Caki2 (cell line): Measurements from ENCODE around the gene ULBP2. TPM values are rescaled to one million over a fixed set of nuclear protein-coding genes. Genes with fewer than 3 reads are reported as not detected.
"Not testable (repeated sequence)": the region's sequence is repeated elsewhere in the genome, so short reads cannot be mapped to it uniquely, and the experiment has no call there.

ENCODE experiments used
- DNase-seq: peaks from one replicate; pipeline ENCODE4 v3.0.0-alpha.2; 2015; ENCODE audit warnings: low read depth
- in situ Hi-C: cut with HindIII; loops from 2 replicates; pipeline ENCODE4 v1.10.0; 2016; ENCODE audit warnings: low sequenced_read_pairs, low pct_unique_long_range_greater_than_20kb, mixed read lengths
- total RNA-seq: library from RNA; depleted of rRNA; stranded (reverse); fragments of >200 nt; shearing (Covaris generic); gene quantifications from 2 replicates; pipeline ENCODE4 v1.2.3, GENCODE V29; 2014; ENCODE audit warnings: low replicate concordance; rRNA removed

ULBP2 gene
- total RNA-seq, 1 experiment from 2014 or later: 8.8 TPM

DNA sequence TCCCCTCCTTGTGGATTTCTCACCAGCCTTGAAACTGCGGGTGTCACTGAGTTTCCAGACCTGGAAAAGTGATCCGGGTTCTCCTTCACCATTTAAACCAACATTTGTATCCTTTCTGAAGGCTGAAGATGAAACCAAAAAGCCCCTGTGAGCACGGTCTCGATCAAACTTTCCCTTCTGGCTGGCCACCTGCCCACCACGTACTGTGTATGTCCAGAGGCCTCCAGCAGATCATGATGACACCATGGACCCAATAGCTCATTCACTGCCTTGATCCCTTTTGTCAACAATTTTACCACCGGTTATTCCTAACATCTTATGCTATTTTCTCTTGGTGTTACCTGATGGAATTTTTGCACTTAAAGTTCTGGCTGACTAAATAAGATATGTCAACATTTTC is 37.5 kb downstream of the ULBP2 start:
- in situ Hi-C loops: no loop called here
- DNase-seq: no peak

DNA sequence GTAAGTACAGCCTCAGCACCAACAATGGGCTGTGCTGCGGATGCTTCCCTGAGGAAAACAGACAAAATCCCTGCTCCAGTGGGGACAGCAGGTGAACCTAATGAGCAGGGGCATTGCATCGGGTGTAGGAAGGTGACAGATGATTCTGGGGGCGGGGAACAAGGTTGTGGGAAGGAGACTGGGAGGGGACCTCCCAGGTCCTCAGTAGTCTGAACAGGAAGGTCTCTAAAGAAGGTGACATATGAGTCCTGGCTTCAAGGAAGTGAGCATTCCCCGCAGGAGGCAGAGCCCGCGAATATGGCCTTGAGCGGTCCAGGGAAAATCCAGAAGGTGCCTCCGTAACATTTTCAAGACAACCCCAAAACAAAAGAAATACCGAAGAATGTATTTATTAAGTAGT is 41.3 kb downstream of the ULBP2 start:
- in situ Hi-C loops: no loop called here

DNA sequence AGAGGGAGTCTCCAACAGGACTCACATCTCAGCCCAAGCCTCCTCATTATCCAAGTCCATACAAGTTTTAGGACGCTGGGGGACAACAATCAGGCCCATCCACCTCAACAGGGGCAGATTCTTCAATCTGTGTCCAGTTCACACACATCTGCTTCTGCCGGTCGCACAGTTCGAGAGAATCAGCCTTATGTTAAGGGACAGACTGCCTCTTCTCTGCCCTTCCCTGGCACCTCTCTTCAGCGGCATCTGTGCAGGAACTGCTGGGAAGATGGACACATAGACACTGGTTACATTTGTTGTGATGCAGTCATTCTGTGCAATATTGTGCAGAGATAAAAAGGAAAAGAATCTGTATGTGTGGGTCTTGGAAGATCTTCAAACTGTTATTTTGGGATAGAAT is 43.0 kb downstream of the ULBP2 start:
- DNase-seq: no peak
- in situ Hi-C loops: no loop called here

More for the DNA sequence above, 41.3 kb downstream of the ULBP2 start:
- DNase-seq: no peak

DNA sequence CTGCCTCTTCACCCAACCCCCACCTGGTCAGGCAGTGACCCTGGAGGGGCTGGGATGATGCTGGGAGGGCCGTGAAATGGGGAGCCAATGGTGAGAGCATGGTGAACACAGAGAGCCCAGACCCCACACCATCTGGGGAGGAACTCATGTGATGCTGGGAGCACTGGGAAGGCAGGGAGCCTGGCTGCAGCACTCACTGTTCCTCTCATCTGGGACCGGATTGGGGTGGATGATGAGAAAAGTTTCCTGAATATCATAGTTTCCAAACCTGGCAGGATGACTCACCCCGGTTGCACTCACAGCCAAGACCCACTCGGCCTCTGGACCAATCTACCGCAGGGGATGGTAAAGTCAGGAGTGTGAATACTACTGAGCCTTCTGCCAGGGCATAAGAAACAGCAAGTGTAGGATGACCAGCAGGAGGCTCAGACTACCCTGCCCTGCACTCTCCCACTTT is 43.7 kb downstream of the ULBP2 start:
- in situ Hi-C loops: no loop called here
- no peak for DNase-seq

DNA sequence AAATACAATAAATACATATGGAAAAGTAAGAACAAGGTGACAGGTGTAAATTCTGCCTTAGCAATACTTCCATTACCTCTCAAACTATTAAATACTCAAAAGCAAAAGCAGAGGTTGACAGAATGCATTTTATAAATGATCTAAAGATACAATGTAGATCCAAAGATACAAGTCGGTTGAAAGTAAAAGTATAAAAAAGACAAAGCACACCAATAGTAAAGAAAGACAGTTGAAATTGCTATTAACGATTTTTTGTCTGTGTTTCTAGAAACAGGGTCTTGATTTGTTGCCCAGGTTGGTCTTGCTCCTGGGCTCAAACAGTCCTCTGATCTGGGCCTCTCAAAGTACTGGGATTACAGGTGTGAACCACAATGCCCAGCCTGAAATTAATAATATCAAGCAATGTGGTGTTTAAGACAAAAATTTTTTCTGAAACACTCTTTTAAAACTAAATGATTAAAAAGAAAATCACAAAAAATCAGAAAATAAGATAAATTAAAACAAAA is 45.8 kb downstream of the ULBP2 start:
- DNase-seq: no peak
- in situ Hi-C loops: no loop called here

DNA sequence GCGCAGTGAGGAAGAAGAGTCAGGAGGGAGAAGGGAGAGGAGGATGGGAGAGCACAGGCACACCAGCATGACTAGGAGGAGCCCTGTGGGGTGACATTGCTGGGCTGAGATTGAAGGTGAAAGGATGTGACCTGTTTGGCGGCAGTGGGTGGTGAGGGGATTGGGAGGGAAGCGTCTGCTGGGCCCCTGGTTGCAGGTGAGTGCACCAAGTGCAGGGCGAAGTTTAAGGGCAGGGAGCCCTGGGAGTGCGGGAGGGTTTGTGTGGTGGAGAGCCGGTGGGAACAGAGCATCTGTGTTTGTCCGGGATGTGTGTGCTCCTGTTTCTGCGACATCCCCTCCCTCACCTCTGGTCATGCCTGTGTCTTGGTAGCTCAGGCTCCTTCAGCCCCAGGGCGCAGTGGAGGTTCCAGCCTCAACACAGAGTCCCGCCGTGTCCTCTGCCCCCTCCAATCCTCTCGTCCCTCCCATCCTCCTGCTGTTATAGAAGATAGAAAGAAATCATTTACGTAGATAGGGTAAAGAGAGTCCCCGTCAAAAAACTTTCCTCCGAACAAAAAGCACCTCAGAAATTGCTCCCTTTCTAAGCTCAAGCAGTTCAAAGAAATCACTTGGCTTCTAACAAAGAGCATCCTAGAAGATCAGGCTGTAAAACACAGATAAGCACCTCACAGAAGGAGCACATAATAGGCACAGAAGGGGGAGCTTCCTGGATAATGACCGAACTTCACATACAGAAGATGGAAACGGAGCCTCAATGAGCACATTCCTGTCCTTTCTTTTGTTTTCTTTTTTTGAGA is 46.9 kb downstream of the ULBP2 start:
- no peak for DNase-seq
- in situ Hi-C loops: no loop called here

DNA sequence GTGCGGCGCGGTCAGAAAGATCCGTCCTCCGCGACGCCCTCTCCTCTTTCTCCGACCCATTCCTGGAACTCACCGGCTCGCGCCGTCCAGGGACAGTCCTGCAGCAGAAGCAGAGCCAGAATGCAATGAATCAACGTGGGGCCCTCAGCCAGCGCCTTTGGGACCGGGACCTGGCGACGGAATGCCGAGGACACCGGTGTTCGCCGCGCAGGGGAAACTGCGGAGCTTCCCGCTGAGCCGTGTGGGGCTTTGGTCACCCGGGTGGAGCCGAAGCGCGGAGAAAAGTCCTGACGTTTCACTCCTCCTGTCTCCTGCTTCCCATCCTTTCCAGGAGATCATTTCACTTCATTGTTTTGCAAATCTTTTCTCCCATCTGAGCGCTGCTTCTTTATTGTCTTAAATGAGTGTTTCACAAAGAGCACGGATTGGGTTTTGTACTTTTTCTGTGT is 48.4 kb downstream of the ULBP2 start:
- in situ Hi-C loops: no loop called here
- DNase-seq: no peak

DNA sequence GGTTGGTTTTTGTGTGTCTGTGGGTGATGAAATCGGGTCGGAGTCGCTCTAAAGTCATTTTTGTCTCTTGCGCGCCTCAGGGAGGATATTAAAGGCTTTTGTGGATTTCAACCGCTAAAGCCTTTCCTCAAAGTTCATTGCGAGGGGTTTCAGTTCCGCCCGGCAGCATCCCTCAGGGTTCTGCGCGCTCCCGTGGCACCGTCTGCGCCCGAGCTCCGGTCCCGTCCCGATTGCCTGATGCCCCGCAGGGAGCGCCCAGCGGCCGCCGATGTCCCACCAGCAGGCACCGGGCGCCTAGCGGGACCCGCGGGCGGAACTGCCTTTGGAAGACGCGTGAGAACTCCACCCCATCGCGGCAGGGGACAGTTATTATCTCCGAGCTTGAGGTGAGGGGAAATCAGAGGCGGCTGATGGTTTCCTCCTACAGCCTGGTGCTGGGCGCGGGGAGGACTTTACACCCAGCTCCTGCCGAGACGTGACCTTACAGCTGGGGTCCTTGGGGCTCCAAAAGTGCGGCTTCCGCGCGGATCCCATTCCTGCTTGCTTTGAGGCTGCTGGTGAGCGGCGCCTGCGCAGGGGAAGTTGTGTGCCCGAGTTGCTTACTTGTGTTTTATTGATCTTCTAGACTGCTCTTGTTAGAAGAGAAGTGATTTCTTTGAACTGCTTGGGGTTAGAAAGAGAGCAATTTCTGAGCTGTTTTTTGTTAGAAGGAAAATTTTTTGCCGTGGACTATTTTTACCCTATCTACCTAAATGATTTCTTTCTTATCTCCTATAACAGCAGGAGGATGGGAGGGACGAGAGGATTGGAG is 49.1 kb downstream of the ULBP2 start:
- in situ Hi-C loops: no loop called here
- no peak for DNase-seq

DNA sequence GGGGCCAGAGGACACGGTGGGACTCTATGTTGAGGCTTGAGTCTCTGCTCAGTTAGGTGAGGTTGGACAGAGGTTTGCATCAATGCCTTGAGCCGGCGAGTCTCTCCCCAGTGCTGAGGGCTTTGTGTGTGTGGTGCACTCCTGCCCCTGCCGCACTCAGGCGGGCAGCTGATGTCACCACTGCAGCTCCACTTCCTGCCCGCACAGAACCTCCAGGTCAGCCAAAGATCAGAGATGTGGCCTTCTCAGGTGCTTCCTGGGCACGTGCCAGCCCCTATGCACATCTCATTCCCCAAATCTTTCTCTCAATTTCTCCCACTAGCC is 49.6 kb downstream of the ULBP2 start:
- in situ Hi-C loops, DNase-seq: not testable (repeated sequence)

DNA sequence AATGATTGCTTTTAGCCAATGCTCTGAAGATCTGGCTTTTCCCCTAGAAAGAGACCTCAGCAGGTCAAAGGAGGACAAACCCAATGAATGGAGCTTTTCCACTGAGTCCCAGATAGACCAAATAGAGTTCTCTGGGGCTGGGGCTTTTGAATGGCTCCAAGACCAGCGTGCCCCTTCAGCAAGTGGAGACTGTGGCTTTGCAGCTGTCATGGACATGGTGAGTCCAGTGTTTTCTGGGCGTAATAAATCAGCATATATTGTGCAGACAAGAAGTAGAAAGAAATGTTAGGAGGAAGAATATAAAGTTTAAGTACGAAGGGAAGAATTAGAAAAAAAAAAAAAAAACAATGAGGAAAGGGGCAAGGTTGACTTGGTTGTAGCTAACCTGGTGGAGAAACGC is 50.0 kb downstream of the ULBP2 start:
- DNase-seq: no peak
- in situ Hi-C loops: no loop called here

DNA sequence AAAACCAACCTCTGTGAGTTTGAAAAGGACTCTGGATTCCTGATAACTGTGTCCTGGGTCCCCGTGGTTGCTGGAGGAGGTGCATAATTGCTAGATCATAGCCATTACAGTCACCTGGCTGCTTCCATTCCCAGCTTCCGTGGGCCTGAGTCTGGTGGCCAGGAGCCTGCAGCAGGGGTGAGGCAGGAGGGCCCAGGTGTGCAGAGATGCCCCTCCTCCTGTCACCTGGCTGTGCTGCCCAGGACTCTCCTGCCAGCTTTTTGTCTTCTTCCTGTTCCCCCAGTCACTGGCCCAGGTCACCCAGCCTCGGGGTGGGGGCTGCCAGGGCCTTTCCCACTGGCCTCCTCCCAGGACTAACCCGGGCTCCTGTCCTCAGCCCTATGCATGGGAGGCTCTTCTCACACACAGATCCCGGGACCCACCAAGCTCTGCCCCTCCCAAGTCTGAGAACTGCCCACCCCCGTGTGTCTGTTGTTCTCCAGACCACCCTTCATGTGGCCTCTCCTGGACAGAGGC is 53.5 kb downstream of the ULBP2 start:
- in situ Hi-C loops: no loop called here
- DNase-seq: no peak

DNA sequence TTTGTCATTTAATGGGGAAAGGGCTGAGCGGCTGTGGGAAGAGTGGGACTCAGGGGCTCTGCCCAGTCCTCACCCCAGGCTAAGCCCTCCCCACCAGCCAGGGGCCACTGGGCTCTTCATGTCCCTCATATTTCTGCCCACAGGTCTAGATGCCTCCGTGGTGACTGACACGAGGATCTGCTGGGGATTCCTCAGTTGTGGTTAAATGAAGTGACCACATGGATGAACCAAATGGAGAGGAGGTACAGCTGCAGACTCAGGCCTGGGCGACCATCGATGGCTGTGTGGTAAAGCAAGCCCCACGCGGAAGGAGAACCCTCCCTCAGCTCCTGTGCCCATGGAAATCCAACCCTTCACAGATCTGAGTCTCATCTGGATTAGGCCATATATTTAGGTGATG is 54.2 kb downstream of the ULBP2 start:
- in situ Hi-C loops: no loop called here
- DNase-seq: no peak

Other genes starting within 250 kb of the ULBP2 start
- gene LATS1, start 223.9 kb upstream of the ULBP2 start, total RNA-seq: 5.5 TPM in 2 replicates
- 18.9 and 28.2 TPM in 2 replicates for gene NUP43, start 195.5 kb upstream of the ULBP2 start, total RNA-seq
- gene PCMT1, start 192.3 kb upstream of the ULBP2 start, total RNA-seq: 67.4 and 85.4 TPM in 2 replicates
- gene LRP11, start 77.7 kb upstream of the ULBP2 start, total RNA-seq: 18.8 and 23.2 TPM in 2 replicates
- not detected in 2 replicates for gene RAET1E, start 43.9 kb upstream of the ULBP2 start, total RNA-seq
- gene RAET1G, start 18.9 kb upstream of the ULBP2 start, total RNA-seq: not detected in 2 replicates
- 0.57 and 0.64 TPM in 2 replicates for gene ULBP1, start 21.9 kb downstream of the ULBP2 start, total RNA-seq
- not detected in 2 replicates for gene RAET1L, start 83.5 kb downstream of the ULBP2 start, total RNA-seq
- gene ULBP3, start 127.1 kb downstream of the ULBP2 start, total RNA-seq: 9.4 and 18.1 TPM in 2 replicates
- gene PPP1R14C, start 201.0 kb downstream of the ULBP2 start, total RNA-seq: 14.6 and 28.8 TPM in 2 replicates